GM19438 (cell line): ENCODE measurements around the gene HOXB8.

Experiments used
- ATAC-seq: cut with Tn5 transposase; IDR thresholded peaks from one replicate; pipeline ENCODE4 v1.9.1; 2021; ENCODE audit warnings: low read depth; ENCODE audit not compliant: unreplicated experiment

HOXB8 gene

GRCh38 chr17:48611213-48611612 is 3.9 kb downstream of the HOXB8 start:
- peak; percentile 23 for ATAC-seq

GRCh38 chr17:48610282-48611211 is 4.5 kb downstream of the HOXB8 start, which contains the start of gene HOXB7:
TSS of gene HOXB7 (minus strand) at chr17:48611017. CDS start at chr17:48610918, 99 bp downstream.
- peak; percentile 43 for ATAC-seq

- ATAC-seq = no peak
Observed at GRCh38 chr17:48609759-48610281, 5.3 kb downstream of the HOXB8 start.

GRCh38 chr17:48609033-48609432 is 6.1 kb downstream of the HOXB8 start:
- no peak for ATAC-seq

GRCh38 chr17:48608494-48608834 is 6.6 kb downstream of the HOXB8 start:
- ATAC-seq = no peak

GRCh38 chr17:48606892-48607614 is 8.0 kb downstream of the HOXB8 start:
- no peak for ATAC-seq

GRCh38 chr17:48605991-48606891 is 8.9 kb downstream of the HOXB8 start:
- no peak for ATAC-seq

- no peak for ATAC-seq
Observed at GRCh38 chr17:48605409-48605919, 9.6 kb downstream of the HOXB8 start.

GRCh38 chr17:48604770-48605329 is 10.2 kb downstream of the HOXB8 start, which contains the start of gene HOXB6:
TSS of gene HOXB6 (minus strand) at chr17:48604986. CDS start at chr17:48598150, 6,836 bp downstream.
- ATAC-seq = no peak

GRCh38 chr17:48603959-48604769 is 10.9 kb downstream of the HOXB8 start:
- no peak for ATAC-seq

GRCh38 chr17:48601539-48602425 is 13.3 kb downstream of the HOXB8 start:
- ATAC-seq = no peak

- ATAC-seq = no peak
Observed at GRCh38 chr17:48601207-48601538, 13.9 kb downstream of the HOXB8 start.

GRCh38 chr17:48600244-48601098 is 14.6 kb downstream of the HOXB8 start:
- ATAC-seq = no peak

- no peak for ATAC-seq
Observed at GRCh38 chr17:48599354-48599753, 15.7 kb downstream of the HOXB8 start.

GRCh38 chr17:48598736-48599135 is 16.4 kb downstream of the HOXB8 start:
- no peak for ATAC-seq

GRCh38 chr17:48597778-48598631 is 17.1 kb downstream of the HOXB8 start:
- ATAC-seq = no peak

- no peak for ATAC-seq
Observed at GRCh38 chr17:48597528-48597777, 17.6 kb downstream of the HOXB8 start.
